NK-92 (cell line): ENCODE results near the gene EXD3.
"Not testable (repeated sequence)": the region's sequence is repeated elsewhere in the genome, so short reads cannot be mapped to it uniquely, and the experiment has no call there.

ENCODE experiments used
- DNase-seq: peaks from one replicate; lab custom pipeline; 2025; ENCODE audit not compliant: unreplicated experiment; lab: John Stamatoyannopoulos, UW

Gene EXD3

DNA sequence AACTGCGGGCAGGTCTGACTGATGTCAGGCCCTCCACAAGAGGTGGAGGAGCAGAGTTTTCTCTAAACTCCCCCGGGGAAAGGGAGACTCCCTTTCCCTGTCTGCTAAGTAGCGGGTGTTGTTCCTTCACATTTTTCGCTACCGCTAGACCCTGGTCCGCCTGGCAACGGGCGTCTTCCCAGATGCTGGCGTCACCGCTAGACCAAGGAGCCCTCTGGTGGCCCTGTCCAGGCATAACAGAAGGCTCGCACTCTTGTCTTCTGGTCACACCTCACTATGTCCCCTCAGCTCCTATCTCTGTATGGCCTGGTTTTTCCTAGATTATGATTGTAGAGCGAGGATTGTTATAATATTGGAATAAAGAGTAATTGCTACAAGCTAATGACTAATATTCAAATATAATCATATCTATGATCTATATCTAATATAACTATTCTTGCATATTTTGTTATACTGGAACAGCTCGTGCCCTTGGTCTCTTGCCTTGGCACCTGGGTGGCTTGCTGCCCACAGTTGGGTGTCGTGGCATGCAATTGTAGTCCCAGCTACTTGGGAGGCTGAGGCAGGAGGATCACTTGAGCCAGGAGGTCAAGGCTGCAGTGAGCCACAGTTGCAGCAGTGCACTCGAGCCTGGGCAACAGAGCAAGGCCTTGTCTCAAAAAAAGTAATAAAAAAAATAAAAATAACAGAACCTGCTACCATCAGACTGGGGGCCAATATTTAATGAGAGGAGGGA lies 160.6 kb downstream of the EXD3 start:
- DNase-seq = not testable (repeated sequence)
